MCF 10A (cell line): Measurements from ENCODE around the gene ZNF771. TPM values are rescaled to one million over a fixed set of nuclear protein-coding genes. Genes with fewer than 3 reads are reported as not detected.

Experiments
- BruUV-seq: library from RNA; stranded (reverse); fragments of 400-500 nt; replicated peaks from 2 replicates; lab custom pipeline; 2021; lab: Mats Ljungman, UMichigan
- CTCF ChIA-PET: fragments of 300-600 bp; sonication (Branson Sonifier 250); formaldehyde crosslinking; extraction: SDS; loops from one replicate; lab custom pipeline; 2021; ENCODE audit warnings: antibody characterized with exemption, inconsistent platforms; lab: Yijun Ruan, JAX
- POLR2A ChIA-PET: fragments of 300-600, 350-650 bp; sonication (Branson Sonifier 250); formaldehyde crosslinking; extraction: SDS; loops from one replicate; lab custom pipeline; 2020; ENCODE audit warnings: antibody characterized with exemption, inconsistent platforms; lab: Yijun Ruan, JAX
- DNase-seq: peaks from one replicate; pipeline ENCODE4 v3.0.0-alpha.2; 2018; ENCODE audit not compliant: unreplicated experiment
- H3K27ac Mint-ChIP-seq: one replicate; pipeline ENCODE4 v1.8.0; 2022; ENCODE audit warnings: mild to moderate bottlenecking, low read depth, mixed read lengths; ENCODE audit not compliant: unreplicated experiment
- H3K27me3 Mint-ChIP-seq: one replicate; pipeline ENCODE4 v1.8.0; 2022; ENCODE audit warnings: mixed read lengths; ENCODE audit not compliant: insufficient read depth, unreplicated experiment
- H3K36me3 Mint-ChIP-seq: one replicate; pipeline ENCODE4 v1.8.0; 2022; ENCODE audit warnings: mild to moderate bottlenecking, moderate library complexity, mixed read lengths; ENCODE audit not compliant: insufficient read depth, unreplicated experiment
- H3K4me1 Mint-ChIP-seq: one replicate; pipeline ENCODE4 v1.8.0; 2022; ENCODE audit warnings: mixed read lengths; ENCODE audit not compliant: insufficient read depth, unreplicated experiment
- H3K4me3 Mint-ChIP-seq: one replicate; pipeline ENCODE4 v1.8.0; 2022; ENCODE audit warnings: mild to moderate bottlenecking, moderate library complexity, mixed read lengths; ENCODE audit not compliant: unreplicated experiment
- H3K9me3 Mint-ChIP-seq: one replicate; pipeline ENCODE4 v1.8.0; 2022; ENCODE audit warnings: mixed read lengths; ENCODE audit not compliant: unreplicated experiment
- CTCF ChIP-seq: fragments of 200-600 bp; IDR thresholded peaks from one replicate; pipeline ENCODE4 v1.8.0; 2022; ENCODE audit warnings: antibody characterized with exemption, mild to moderate bottlenecking; ENCODE audit not compliant: unreplicated experiment
- intact Hi-C: fragments of 100-400 bp; cut with micrococcal nuclease; formaldehyde crosslinking; loops from 2 replicates; pipeline ENCODE4 v1.14.1; 2022
- total RNA-seq: library from RNA; stranded (reverse); gene quantifications from 2 replicates; pipeline ENCODE4 v1.2.3, GENCODE V29; 2022

ZNF771 gene
- total RNA-seq, 1 experiment from 2014 or later = 8.3 TPM

GRCh38 chr16:30369091-30369937 is 38.1 kb upstream of the ZNF771 start:
- H3K4me3 Mint-ChIP-seq = peak overlapping the region; percentile 78
- CTCF ChIA-PET = interaction anchor here (0.6 to 1.3 kb wide), 5 partner anchors 14 to 276 kb away, joined by 3 to 7 read pairs (median 4); partner anchors contain the start of genes CD2BP2 and ZNF48
- intact Hi-C loops = loop anchor here (2.0 kb wide), 1 partner anchor 39 kb away; no protein-coding TSS in a partner anchor
- no peaks in the 10 kb centered on the region for H3K27me3 Mint-ChIP-seq
- H3K4me1 Mint-ChIP-seq = peaks cover 44% of the 10 kb centered on the region
- no peak for DNase-seq
- no TSS peak for BruUV-seq
- H3K9me3 Mint-ChIP-seq = no peaks in the 10 kb centered on the region
- peaks cover 14% of the 10 kb centered on the region for H3K36me3 Mint-ChIP-seq
- H3K27ac Mint-ChIP-seq = peak overlapping the region; percentile 72
- no peak for TF ChIP-seq CTCF
- POLR2A ChIA-PET = interaction anchor here (0.7 to 9.6 kb wide), 11 partner anchors 8 to 1545 kb away, joined by 3 to 132 read pairs (median 3); partner anchors contain the start of genes CD2BP2, FBRS, PRR14 and ZNF771

GRCh38 chr16:30369938-30370455 is 37.4 kb upstream of the ZNF771 start:
- H3K4me1 Mint-ChIP-seq = peaks cover 44% of the 10 kb centered on the region
- no peaks in the 10 kb centered on the region for H3K27me3 Mint-ChIP-seq
- no peak for TF ChIP-seq CTCF
- DNase-seq = no peak
- H3K27ac Mint-ChIP-seq = no peak overlapping the region
- ChIA-PET POLR2A (interaction anchor here (0.7 to 9.6 kb wide), 15 partner anchors 8 to 507 kb away, joined by 3 to 132 read pairs (median 5); partner anchors contain the start of genes ALDOA, CD2BP2, CDIPT and FBRS), CTCF (interaction anchor here (0.7 to 1.2 kb wide), 2 partner anchors 16 to 185 kb away, joined by 3 to 4 read pairs; no protein-coding TSS in a partner anchor)
- H3K9me3 Mint-ChIP-seq = no peaks in the 10 kb centered on the region
- intact Hi-C loops = loop anchor here (2.0 kb wide), 1 partner anchor 39 kb away; no protein-coding TSS in a partner anchor
- BruUV-seq = no TSS peak
- H3K36me3 Mint-ChIP-seq = peaks cover 11% of the 10 kb centered on the region
- H3K4me3 Mint-ChIP-seq = peak overlapping the region; percentile 78

GRCh38 chr16:30370456-30371247 is 36.8 kb upstream of the ZNF771 start, which contains the start of gene TBC1D10B:
TSS of gene TBC1D10B (minus strand) at chr16:30370494. CDS start at chr16:30370183, 311 bp downstream.
- ChIA-PET CTCF (interaction anchor here (0.5 to 1.6 kb wide), 6 partner anchors 25 to 258 kb away, joined by 3 to 11 read pairs (median 4); partner anchors contain the start of gene ZNF48), POLR2A (interaction anchor here (0.6 to 9.6 kb wide), 24 partner anchors 10 to 1524 kb away, joined by 3 to 132 read pairs (median 4); partner anchors contain the start of genes ALDOA, CD2BP2, CDIPT and DCTPP1)
- TF ChIP-seq CTCF = no peak
- peak within 1 kb of the TSS; percentile 89 for H3K27ac Mint-ChIP-seq
- intact Hi-C loops = no loop called here
- H3K4me3 Mint-ChIP-seq = peak within 1 kb of the TSS; percentile 78
- H3K36me3 Mint-ChIP-seq = peaks cover 5% of the 10 kb centered on the region
- H3K27me3 Mint-ChIP-seq = no peaks in the 10 kb centered on the region
- peaks cover 44% of the 10 kb centered on the region for H3K4me1 Mint-ChIP-seq
- no TSS peak for BruUV-seq
- peak; percentile 100 for DNase-seq
- H3K9me3 Mint-ChIP-seq = no peaks in the 10 kb centered on the region
